Liver (tissue), 9 donors: ENCODE measurements around the gene CPNE9. TPM values are rescaled to one million over a fixed set of nuclear protein-coding genes. Genes with fewer than 3 reads are reported as not detected.

Source experiments
- DNase-seq: peaks from one replicate; pipeline ENCODE4 v3.0.0-alpha.2; 2017; ENCODE audit warnings: low spot score
- H3K27ac ChIP-seq, 2 donors: one replicate each; pipeline ENCODE4 v1.7.0; 2013; ENCODE audit warnings: inconsistent platforms in 2 of 2, low read length in 2 of 2, control low read depth in 1 of 2, low read depth in 1 of 2, mild to moderate bottlenecking in 1 of 2
- H3K27me3 ChIP-seq, 4 donors: one replicate each; pipeline versions ENCODE4 v1.6.1 to v1.7.0; 2013; ENCODE audit warnings: low read length in 3 of 4, inconsistent platforms in 1 of 4, mild to moderate bottlenecking in 1 of 4, moderate library complexity in 1 of 4; ENCODE audit not compliant: control insufficient read depth in 4 of 4, insufficient read depth in 4 of 4
- H3K36me3 ChIP-seq, 4 donors: one replicate each; pipeline versions ENCODE4 v1.6.1 to v1.7.0; 2013; ENCODE audit warnings: low read length in 3 of 4, mild to moderate bottlenecking in 3 of 4, low read depth in 1 of 4, moderate library complexity in 1 of 4; ENCODE audit not compliant: control insufficient read depth in 4 of 4, insufficient read depth in 3 of 4
- H3K4me1 ChIP-seq, 4 donors: one replicate each; pipeline versions ENCODE4 v1.6.1 to v1.7.0; 2013; ENCODE audit warnings: low read length in 3 of 4, mild to moderate bottlenecking in 3 of 4, moderate library complexity in 1 of 4; ENCODE audit not compliant: control insufficient read depth in 4 of 4, insufficient read depth in 4 of 4
- H3K4me3 ChIP-seq, 3 donors: one replicate each; pipeline versions ENCODE4 v1.6.1 to v1.7.0; 2013; ENCODE audit warnings: low read length in 3 of 3, control low read depth in 1 of 3, low read depth in 1 of 3, mild to moderate bottlenecking in 1 of 3
- H3K9ac ChIP-seq, 2 donors: one replicate each; pipeline ENCODE4 v1.7.0; 2013; ENCODE audit warnings: low read length in 2 of 2, mild to moderate bottlenecking in 2 of 2, moderate library complexity in 2 of 2, control low read depth in 1 of 2, low read depth in 1 of 2
- H3K9me3 ChIP-seq, 4 donors: one replicate each; pipeline versions ENCODE4 v1.6.1 to v1.7.0; 2013; ENCODE audit warnings: low read length in 3 of 4; ENCODE audit not compliant: control insufficient read depth in 4 of 4
- ATF3 ChIP-seq: IDR thresholded peaks from 2 replicates; pipeline ENCODE4 v1.6.1; 2016; ENCODE audit warnings: antibody characterized with exemption
- CTCF ChIP-seq: fragments of 150-350 bp; IDR thresholded peaks from 2 replicates; pipeline ENCODE4 v1.5.1; 2017; ENCODE audit warnings: improper control_type of control experiment, low read depth, low read length; ENCODE audit not compliant: missing input control
- FOXA1 ChIP-seq: IDR thresholded peaks from 2 replicates; pipeline ENCODE4 v1.6.1; 2016; ENCODE audit warnings: antibody characterized with exemption
- GABPA ChIP-seq, 2 donors: IDR thresholded peaks in 1 of 2; conservative IDR thresholded peaks in 1 of 2; 2 replicates each; pipeline ENCODE4 v1.6.1; 2016; ENCODE audit warnings: antibody characterized with exemption in 2 of 2, mild to moderate bottlenecking in 1 of 2, moderate library complexity in 1 of 2
- HNF4A ChIP-seq, 2 donors: conservative IDR thresholded peaks; 2 replicates each; pipeline ENCODE4 v1.6.1; 2016; ENCODE audit warnings: antibody characterized with exemption in 2 of 2, mild to moderate bottlenecking in 2 of 2
- HNF4G ChIP-seq: IDR thresholded peaks from 2 replicates; pipeline ENCODE4 v1.6.1; 2016; ENCODE audit warnings: antibody characterized with exemption
- MAX ChIP-seq: IDR thresholded peaks from 2 replicates; pipeline ENCODE4 v1.6.1; 2016; ENCODE audit warnings: antibody characterized with exemption
- NR2F2 ChIP-seq: IDR thresholded peaks from 2 replicates; pipeline ENCODE4 v1.6.1; 2016; ENCODE audit warnings: antibody characterized with exemption
- RAD21 ChIP-seq, 2 donors: IDR thresholded peaks; 2 replicates each; pipeline ENCODE4 v1.6.1; 2016; ENCODE audit warnings: antibody characterized with exemption in 2 of 2, mild to moderate bottlenecking in 2 of 2
- RXRA ChIP-seq, 2 donors: IDR thresholded peaks; 2 replicates each; pipeline ENCODE4 v1.6.1; 2017 to 2018; ENCODE audit warnings: antibody characterized with exemption in 2 of 2, mild to moderate bottlenecking in 1 of 2
- SP1 ChIP-seq: IDR thresholded peaks from 2 replicates; pipeline ENCODE4 v1.6.1; 2018; ENCODE audit warnings: antibody characterized with exemption, mild to moderate bottlenecking
- TAF1 ChIP-seq: conservative IDR thresholded peaks from 2 replicates; pipeline ENCODE4 v1.6.1; 2016; ENCODE audit warnings: antibody characterized with exemption, mild to moderate bottlenecking
- ZBTB33 ChIP-seq: IDR thresholded peaks from 2 replicates; pipeline ENCODE4 v1.6.1; 2016; ENCODE audit warnings: antibody characterized with exemption
- WGBS: extraction: QIAGEN DNeasy Blood & Tissue Kit; methylation state at CpG from one replicate; pipeline ENCODE4 v1.1.7; 2013; 5-methylcytosine and 5-hydroxymethylcytosine counted together
- polyA plus RNA-seq, 2 donors: library from polyadenylated mRNA; stranded (reverse) in 1 of 2; unstranded in 1 of 2; fragments of 200-250 nt in 1 of 2; fragments of >200 nt in 1 of 2; fragmentation: Nextera tagmentation in 1 of 2; extraction: Ambion mirVana in 1 of 2; gene quantifications; one replicate each; pipeline versions ENCODE4 v1.2.1 to v1.2.3, GENCODE V29; 2013 to 2015
- total RNA-seq, 2 donors: library from RNA; depleted of rRNA; stranded (reverse); fragments of >200 nt; gene quantifications; one replicate each; pipeline ENCODE4 v1.2.3, GENCODE V29; 2014
- donor health status: healthy.
- donor health status: healthy.
- donor health status: healthy.
- donor health status: healthy.
- donor health status: healthy.

The CPNE9 gene
- total and polyA plus RNA-seq, 4 donors: not detected

- H3K36me3 ChIP-seq: peaks cover 6 to 78% (median 70%) of the 10 kb centered on the region in 4 donors
These were observed 27.8 kb upstream of the CPNE9 start for GRCh38 chr3:9675736-9676290.

GRCh38 chr3:9676785-9677184 lies 26.8 kb upstream of the CPNE9 start:
- H3K9me3 ChIP-seq: no peaks in the 10 kb centered on the region
- no peak overlapping the region for H3K4me3 ChIP-seq
- no peaks in the 10 kb centered on the region for H3K27me3 ChIP-seq
- H3K27ac ChIP-seq: no peak overlapping the region
- peaks cover 0 to 11% (median 6%) of the 10 kb centered on the region in 4 donors for H3K4me1 ChIP-seq
- peaks cover 4 to 76% (median 68%) of the 10 kb centered on the region in 4 donors for H3K36me3 ChIP-seq
- no peak for DNase-seq
- no peak overlapping the region for H3K9ac ChIP-seq
- TF ChIP-seq RXRA (IDR thresholded peaks at IDR 0.05): no peak
- no peak for TF ChIP-seq FOXA1
- TF ChIP-seq MAX: no peak
- TF ChIP-seq ATF3: no peak
- no peak for TF ChIP-seq SP1
- no peak for TF ChIP-seq ZBTB33
- no peak for TF ChIP-seq RAD21 (IDR thresholded peaks at IDR 0.05)
- TF ChIP-seq CTCF: no peak
- no peak for TF ChIP-seq TAF1
- WGBS: 92% methylated on average over 6 of the region's 6 CpGs

More at GRCh38 chr3:9675736-9676290, 27.8 kb upstream of the CPNE9 start:
- H3K4me3 ChIP-seq: no peak overlapping the region
- DNase-seq: no peak
- TF ChIP-seq HNF4A (conservative IDR thresholded peaks at IDR 0.05) (no peak), GABPA (IDR thresholded peaks at IDR 0.05 in 1 of 2, conservative IDR thresholded peaks at IDR 0.05 in 1 of 2) (no peak), RXRA (IDR thresholded peaks at IDR 0.05) (no peak)
- no peak overlapping the region for H3K27ac ChIP-seq
- no peaks in the 10 kb centered on the region for H3K27me3 ChIP-seq
- no peak overlapping the region for H3K9ac ChIP-seq
- no peaks in the 10 kb centered on the region for H3K9me3 ChIP-seq
- H3K4me1 ChIP-seq: peaks cover 0 to 4% (median 1%) of the 10 kb centered on the region in 4 donors
- WGBS: 89% methylated on average over 5 of the region's 5 CpGs

GRCh38 chr3:9678493-9678892 lies 25.1 kb upstream of the CPNE9 start:
- Histone ChIP-seq H3K4me1 (peaks cover 0 to 11% (median 6%) of the 10 kb centered on the region in 4 donors), H3K9me3 (no peaks in the 10 kb centered on the region), H3K36me3 (peaks cover 4 to 71% (median 58%) of the 10 kb centered on the region in 4 donors), H3K27ac (no peak overlapping the region), H3K9ac (no peak overlapping the region), H3K4me3 (no peak overlapping the region), H3K27me3 (no peaks in the 10 kb centered on the region)
- no peak for DNase-seq
- TF ChIP-seq SP1 (no peak), ZBTB33 (no peak), MAX (no peak), CTCF (no peak), NR2F2 (no peak), FOXA1 (no peak), TAF1 (no peak), HNF4G (no peak)
- WGBS: 82% methylated on average over 3 of the region's 3 CpGs
